ENCODE data around the gene LGR4. TPM values are rescaled to one million over a fixed set of nuclear protein-coding genes. Genes with fewer than 3 reads are reported as not detected.
A peak's percentile ranks its signal among the peaks of the same experiment; 100 is the strongest.
"Not testable (repeated sequence)": the region's sequence is repeated elsewhere in the genome, so short reads cannot be mapped to it uniquely, and the experiment has no call there.

The LGR4 gene
- under 1 TPM in 1 of 2 experiments, not detected in 1; 0.10 TPM for total RNA-seq

- DNase-seq: peak; percentile 61
- peaks cover 41% of the 10 kb centered on the region for H3K27me3 Mint-ChIP-seq
- ChIA-PET POLR2A (no interaction called here), CTCF (interaction anchor here (0.7 to 1.7 kb wide), 4 partner anchors 13 to 43 kb away, joined by 3 to 6 read pairs (median 4); no protein-coding TSS in a partner anchor)
- H3K9me3 Mint-ChIP-seq: no peaks in the 10 kb centered on the region
- H3K36me3 Mint-ChIP-seq (ENCODE audit: low read depth): no peaks in the 10 kb centered on the region
- peaks cover 6% of the 10 kb centered on the region for H3K4me1 Mint-ChIP-seq
- peak within 1 kb of the TSS; percentile 77 for H3K4me3 Mint-ChIP-seq
- H3K27ac Mint-ChIP-seq: no peak within 1 kb of the TSS
These were observed at the start of gene LGR4 for GRCh38 chr11:27472398-27473016. Gene LGR4, minus strand, starts transcription at chr11:27472790. Its CDS starts 488 bp downstream, at chr11:27472302.

- POLR2A ChIA-PET: interaction anchor here (0.8 kb wide), 1 partner anchor 10 kb away, joined by 4 read pairs; no protein-coding TSS in a partner anchor
- no peaks in the 10 kb centered on the region for H3K27me3 Mint-ChIP-seq
- H3K27ac Mint-ChIP-seq: no peak overlapping the region
- H3K4me1 Mint-ChIP-seq: no peaks in the 10 kb centered on the region
- DNase-seq: no peak
- no peaks in the 10 kb centered on the region for H3K36me3 Mint-ChIP-seq (ENCODE audit: low read depth)
- CTCF ChIA-PET: interaction anchor here (1.4 kb wide), 1 partner anchor 35 kb away, joined by 3 read pairs; no protein-coding TSS in a partner anchor
- no peak overlapping the region for H3K4me3 Mint-ChIP-seq
- no peaks in the 10 kb centered on the region for H3K9me3 Mint-ChIP-seq
These were observed 47.6 kb upstream of the LGR4 start for GRCh38 chr11:27520226-27520625.

GRCh38 chr11:27518518-27518917 lies 45.9 kb upstream of the LGR4 start:
- DNase-seq: no peak
- Mint-ChIP-seq H3K27me3 (no peaks in the 10 kb centered on the region), H3K4me3 (no peak overlapping the region), H3K36me3 (ENCODE audit: low read depth) (no peaks in the 10 kb centered on the region), H3K9me3 (no peaks in the 10 kb centered on the region), H3K27ac (no peak overlapping the region), H3K4me1 (no peaks in the 10 kb centered on the region)
- ChIA-PET POLR2A (no interaction called here), CTCF (no interaction called here)

GRCh38 chr11:27517490-27517889 lies 44.9 kb upstream of the LGR4 start:
- DNase-seq; H3K4me3 Mint-ChIP-seq; H3K27ac Mint-ChIP-seq; H3K4me1 Mint-ChIP-seq; CTCF ChIA-PET; H3K27me3 Mint-ChIP-seq; H3K36me3 Mint-ChIP-seq (ENCODE audit: low read depth); POLR2A ChIA-PET; H3K9me3 Mint-ChIP-seq: not testable (repeated sequence)

GRCh38 chr11:27514558-27514957 lies 42.0 kb upstream of the LGR4 start:
- CTCF ChIA-PET: no interaction called here
- no peak overlapping the region for H3K27ac Mint-ChIP-seq
- H3K27me3 Mint-ChIP-seq: no peaks in the 10 kb centered on the region
- no peak overlapping the region for H3K4me3 Mint-ChIP-seq
- H3K9me3 Mint-ChIP-seq: no peaks in the 10 kb centered on the region
- no peak for DNase-seq
- no peaks in the 10 kb centered on the region for H3K36me3 Mint-ChIP-seq (ENCODE audit: low read depth)
- H3K4me1 Mint-ChIP-seq: no peaks in the 10 kb centered on the region
- POLR2A ChIA-PET: no interaction called here

- DNase-seq: no peak
- Mint-ChIP-seq H3K36me3 (ENCODE audit: low read depth) (no peaks in the 10 kb centered on the region), H3K27me3 (no peaks in the 10 kb centered on the region), H3K4me3 (no peak overlapping the region), H3K9me3 (no peaks in the 10 kb centered on the region), H3K27ac (no peak overlapping the region), H3K4me1 (no peaks in the 10 kb centered on the region)
- ChIA-PET CTCF (interaction anchor here (1.7 kb wide), 1 partner anchor 28 kb away, joined by 8 read pairs; no protein-coding TSS in a partner anchor), POLR2A (no interaction called here)
These were observed 41.5 kb upstream of the LGR4 start for GRCh38 chr11:27514076-27514475.

GRCh38 chr11:27513389-27513788 lies 40.8 kb upstream of the LGR4 start:
- POLR2A ChIA-PET: no interaction called here
- CTCF ChIA-PET: interaction anchor here (0.7 to 1.7 kb wide), 2 partner anchors 13 to 27 kb away, joined by 3 to 8 read pairs; no protein-coding TSS in a partner anchor
- Mint-ChIP-seq H3K9me3 (no peaks in the 10 kb centered on the region), H3K4me1 (peaks cover under 1% of the 10 kb centered on the region), H3K27me3 (no peaks in the 10 kb centered on the region), H3K27ac (no peak overlapping the region), H3K36me3 (ENCODE audit: low read depth) (no peaks in the 10 kb centered on the region), H3K4me3 (no peak overlapping the region)
- no peak for DNase-seq

- H3K27ac Mint-ChIP-seq: no peak overlapping the region
- H3K9me3 Mint-ChIP-seq: no peaks in the 10 kb centered on the region
- CTCF ChIA-PET: interaction anchor here (1.7 kb wide), 1 partner anchor 26 kb away, joined by 8 read pairs; no protein-coding TSS in a partner anchor
These were observed 39.6 kb upstream of the LGR4 start for GRCh38 chr11:27512238-27512637.

GRCh38 chr11:27509908-27510307 lies 37.3 kb upstream of the LGR4 start:
- Mint-ChIP-seq H3K36me3 (ENCODE audit: low read depth) (peaks cover 4% of the 10 kb centered on the region), H3K27me3 (no peaks in the 10 kb centered on the region), H3K4me1 (peaks cover 22% of the 10 kb centered on the region), H3K27ac (no peak overlapping the region), H3K4me3 (no peak overlapping the region), H3K9me3 (no peaks in the 10 kb centered on the region)
- POLR2A ChIA-PET: interaction anchor here (1.6 kb wide), 1 partner anchor 10 kb away, joined by 4 read pairs; no protein-coding TSS in a partner anchor
- CTCF ChIA-PET: interaction anchor here (1.3 to 3.2 kb wide), 2 partner anchors 11 to 24 kb away, joined by 3 to 13 read pairs; no protein-coding TSS in a partner anchor
- DNase-seq: no peak

More at GRCh38 chr11:27512238-27512637, 39.6 kb upstream of the LGR4 start:
- POLR2A ChIA-PET: no interaction called here
- H3K4me3 Mint-ChIP-seq: no peak overlapping the region
- DNase-seq: no peak
- no peaks in the 10 kb centered on the region for H3K27me3 Mint-ChIP-seq
- no peaks in the 10 kb centered on the region for H3K36me3 Mint-ChIP-seq (ENCODE audit: low read depth)
- H3K4me1 Mint-ChIP-seq: peaks cover 11% of the 10 kb centered on the region

- Mint-ChIP-seq H3K27me3 (no peaks in the 10 kb centered on the region), H3K4me1 (peaks cover 33% of the 10 kb centered on the region), H3K4me3 (peak overlapping the region; percentile 98), H3K27ac (peak overlapping the region; percentile 96), H3K9me3 (no peaks in the 10 kb centered on the region), H3K36me3 (ENCODE audit: low read depth) (peaks cover 9% of the 10 kb centered on the region)
- ChIA-PET CTCF (interaction anchor here (0.6 to 4.3 kb wide), 3 partner anchors 9 to 35 kb away, joined by 3 to 15 read pairs (median 13); partner anchors contain the start of gene LGR4), POLR2A (interaction anchor here (1.0 to 1.1 kb wide), 2 partner anchors 8 to 260 kb away, joined by 3 read pairs; no protein-coding TSS in a partner anchor)
- DNase-seq: no peak
These were observed 35.1 kb upstream of the LGR4 start for GRCh38 chr11:27507557-27508322.

GRCh38 chr11:27506200-27507182 lies 33.9 kb upstream of the LGR4 start, which contains the start of gene LIN7C:
Gene LIN7C, minus strand, starts transcription at chr11:27506769. Its CDS starts 17 bp downstream, at chr11:27506752.
- Mint-ChIP-seq H3K36me3 (ENCODE audit: low read depth) (peaks cover 16% of the 10 kb centered on the region), H3K27me3 (no peaks in the 10 kb centered on the region), H3K9me3 (no peaks in the 10 kb centered on the region), H3K4me3 (peak within 1 kb of the TSS; percentile 98), H3K27ac (peak within 1 kb of the TSS; percentile 96), H3K4me1 (peaks cover 42% of the 10 kb centered on the region)
- ChIA-PET CTCF (interaction anchor here (3.2 to 4.3 kb wide), 2 partner anchors 7 to 10 kb away, joined by 13 to 15 read pairs; no protein-coding TSS in a partner anchor), POLR2A (interaction anchor here (1.0 to 1.1 kb wide), 2 partner anchors 10 to 259 kb away, joined by 3 read pairs; no protein-coding TSS in a partner anchor)
- DNase-seq: peak; percentile 96

GRCh38 chr11:27505781-27506180 lies 33.2 kb upstream of the LGR4 start:
- CTCF ChIA-PET: interaction anchor here (4.3 kb wide), 1 partner anchor 9 kb away, joined by 15 read pairs; no protein-coding TSS in a partner anchor
- POLR2A ChIA-PET: no interaction called here
- Mint-ChIP-seq H3K27me3 (no peaks in the 10 kb centered on the region), H3K27ac (peak overlapping the region; percentile 96), H3K36me3 (ENCODE audit: low read depth) (peaks cover 18% of the 10 kb centered on the region), H3K4me1 (peaks cover 42% of the 10 kb centered on the region), H3K9me3 (no peaks in the 10 kb centered on the region), H3K4me3 (peak overlapping the region; percentile 98)
- DNase-seq: no peak
